Stomach (tissue), 4 donors: ENCODE results near the gene HMX1.

ENCODE experiments used
- EP300 ChIP-seq: sonication (generic); formaldehyde crosslinking; IDR thresholded peaks from one replicate; pipeline ENCODE4 v1.6.1; 2017; ENCODE audit warnings: antibody characterized with exemption
- POLR2A ChIP-seq, 4 donors: fragments of 450-650 bp; IDR thresholded peaks; one replicate each; pipeline ENCODE4 v1.6.1; 2016; ENCODE audit warnings: antibody characterized with exemption in 4 of 4, control low read depth in 2 of 4, mild to moderate bottlenecking in 1 of 4, moderate library complexity in 1 of 4
- POLR2AphosphoS5 ChIP-seq, 3 donors: sonication (generic); formaldehyde crosslinking; IDR thresholded peaks; one replicate each; pipeline ENCODE4 v1.6.1; 2016; ENCODE audit warnings: antibody characterized with exemption in 3 of 3
- TF ChIP-seq, protein P1 (sequence below), 7 experiments: fragments of 450-650 bp in 4 of 7; fragments of 200-600 bp in 3 of 7; sonication (generic) in 3 of 7; IDR thresholded peaks; one replicate each; pipeline ENCODE4 v1.5.1; 2016 to 2019; ENCODE audit warnings: antibody characterized with exemption in 7 of 7, control low read depth in 2 of 7, mild to moderate bottlenecking in 1 of 7

GRCh38 chr4:8838961-8839431 is 32.6 kb downstream of the HMX1 start:
- TF ChIP-seq, protein P1, sequence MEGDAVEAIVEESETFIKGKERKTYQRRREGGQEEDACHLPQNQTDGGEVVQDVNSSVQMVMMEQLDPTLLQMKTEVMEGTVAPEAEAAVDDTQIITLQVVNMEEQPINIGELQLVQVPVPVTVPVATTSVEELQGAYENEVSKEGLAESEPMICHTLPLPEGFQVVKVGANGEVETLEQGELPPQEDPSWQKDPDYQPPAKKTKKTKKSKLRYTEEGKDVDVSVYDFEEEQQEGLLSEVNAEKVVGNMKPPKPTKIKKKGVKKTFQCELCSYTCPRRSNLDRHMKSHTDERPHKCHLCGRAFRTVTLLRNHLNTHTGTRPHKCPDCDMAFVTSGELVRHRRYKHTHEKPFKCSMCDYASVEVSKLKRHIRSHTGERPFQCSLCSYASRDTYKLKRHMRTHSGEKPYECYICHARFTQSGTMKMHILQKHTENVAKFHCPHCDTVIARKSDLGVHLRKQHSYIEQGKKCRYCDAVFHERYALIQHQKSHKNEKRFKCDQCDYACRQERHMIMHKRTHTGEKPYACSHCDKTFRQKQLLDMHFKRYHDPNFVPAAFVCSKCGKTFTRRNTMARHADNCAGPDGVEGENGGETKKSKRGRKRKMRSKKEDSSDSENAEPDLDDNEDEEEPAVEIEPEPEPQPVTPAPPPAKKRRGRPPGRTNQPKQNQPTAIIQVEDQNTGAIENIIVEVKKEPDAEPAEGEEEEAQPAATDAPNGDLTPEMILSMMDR (IDR thresholded peaks at IDR 0.05): no peak
- TF ChIP-seq POLR2AphosphoS5 (IDR thresholded peaks at IDR 0.05) (no peak), POLR2A (IDR thresholded peaks at IDR 0.05) (no peak), EP300 (no peak)
